SK-N-SH treated with all-trans-retinoic acid at 6 μM for 48 hours (cell line): Measurements from ENCODE around the gene LAMA3.

Source experiments
- ATAC-seq: fragments of 200-7000 bp; cut with Tn5 transposase; 3 replicates; pipeline ENCODE4 v1.9.1; 2020; ENCODE audit warnings: mild to moderate bottlenecking, moderate library complexity
- ARNTL ChIP-seq: fragments of 450-650 bp; formaldehyde crosslinking; IDR thresholded peaks from 2 replicates; pipeline ENCODE4 v1.5.0; 2020; ENCODE audit warnings: low read depth, mild to moderate bottlenecking, moderate library complexity, borderline replicate concordance
- BACH2 ChIP-seq: fragments of 250-450 bp; sonication (Bioruptor Pico); IDR thresholded peaks from 2 replicates; pipeline ENCODE4 v1.9.0; 2021; ENCODE audit warnings: mild to moderate bottlenecking, borderline replicate concordance
- CREB5 ChIP-seq: fragments of 250-450 bp; sonication (Bioruptor Pico); IDR thresholded peaks from 2 replicates; pipeline ENCODE4 v1.5.1; 2020; ENCODE audit warnings: low read depth, mild to moderate bottlenecking, moderate library complexity
- CSDC2 ChIP-seq: fragments of 250-450 bp; sonication (Bioruptor Pico); IDR thresholded peaks from 2 replicates; pipeline ENCODE4 v1.5.0; 2020; ENCODE audit warnings: mild to moderate bottlenecking, moderate library complexity
- ESRRG ChIP-seq: fragments of 250-450 bp; sonication (Bioruptor Pico); IDR thresholded peaks from 2 replicates; pipeline ENCODE4 v1.6.1; 2021; ENCODE audit warnings: mild to moderate bottlenecking
- GLIS3 ChIP-seq: fragments of 250-450 bp; sonication (Bioruptor Pico); IDR thresholded peaks from 2 replicates; pipeline ENCODE4 v1.5.0; 2020; ENCODE audit warnings: mild to moderate bottlenecking, moderate library complexity
- ISL1 ChIP-seq: fragments of 250-450 bp; sonication (Bioruptor Pico); IDR thresholded peaks from 2 replicates; pipeline ENCODE4 v2.1.2; 2022; ENCODE audit warnings: mild to moderate bottlenecking, moderate library complexity
- OSR1 ChIP-seq: fragments of 250-450 bp; sonication (Bioruptor Pico); IDR thresholded peaks from 2 replicates; pipeline ENCODE4 v1.8.0; 2022; ENCODE audit warnings: moderate library complexity, mild to moderate bottlenecking, inconsistent platforms
- PATZ1 ChIP-seq: fragments of 250-450 bp; sonication (Bioruptor Pico); IDR thresholded peaks from 2 replicates; pipeline ENCODE4 v1.8.0; 2020; ENCODE audit warnings: mild to moderate bottlenecking, moderate library complexity, borderline replicate concordance
- PPARA ChIP-seq: fragments of 250-450 bp; sonication (Bioruptor Pico); IDR thresholded peaks from 2 replicates; pipeline ENCODE4 v1.5.0; 2020; ENCODE audit warnings: mild to moderate bottlenecking, borderline replicate concordance
- RARB ChIP-seq: fragments of 250-450 bp; sonication (Bioruptor Pico); IDR thresholded peaks from 2 replicates; pipeline ENCODE4 v1.8.0; 2021; ENCODE audit warnings: mild to moderate bottlenecking, moderate library complexity
- SNAI2 ChIP-seq: fragments of 250-450 bp; sonication (Bioruptor Pico); IDR thresholded peaks from 2 replicates; pipeline ENCODE4 v1.5.0; 2020; ENCODE audit warnings: mild to moderate bottlenecking, moderate library complexity
- TCF4 ChIP-seq: fragments of 250-450 bp; sonication (Bioruptor Pico); IDR thresholded peaks from 2 replicates; pipeline ENCODE4 v1.8.0; 2021; ENCODE audit warnings: mild to moderate bottlenecking, moderate library complexity, borderline replicate concordance
- TOX ChIP-seq: fragments of 250-450 bp; sonication (Bioruptor Pico); IDR thresholded peaks from 2 replicates; pipeline ENCODE4 v1.8.0; 2021; ENCODE audit warnings: mild to moderate bottlenecking, moderate library complexity, borderline replicate concordance
- TSHZ2 ChIP-seq: fragments of 250-450 bp; sonication (Bioruptor Pico); IDR thresholded peaks from 2 replicates; pipeline ENCODE4 v1.5.0; 2020; ENCODE audit warnings: mild to moderate bottlenecking, moderate library complexity
- ZC3H10 ChIP-seq: fragments of 250-450 bp; sonication (Bioruptor Pico); IDR thresholded peaks from 2 replicates; pipeline ENCODE4 v1.5.1; 2021; ENCODE audit warnings: mild to moderate bottlenecking, moderate library complexity
- ZFP3 ChIP-seq: fragments of 250-450 bp; sonication (Bioruptor Pico); IDR thresholded peaks from 2 replicates; pipeline ENCODE4 v1.5.0; 2020; ENCODE audit warnings: mild to moderate bottlenecking, moderate library complexity
- ZFP30 ChIP-seq: fragments of 450-650 bp; formaldehyde crosslinking; IDR thresholded peaks from 2 replicates; pipeline ENCODE4 v1.5.0; 2022; ENCODE audit warnings: mild to moderate bottlenecking, moderate library complexity
- ZNF565 ChIP-seq: fragments of 450-650 bp; formaldehyde crosslinking; conservative IDR thresholded peaks from 2 replicates; pipeline ENCODE4 v1.5.0; 2020; ENCODE audit warnings: low read depth, mild to moderate bottlenecking, moderate library complexity
- ZNF70 ChIP-seq: fragments of 450-650 bp; formaldehyde crosslinking; IDR thresholded peaks from 2 replicates; pipeline ENCODE4 v1.5.0; 2020; ENCODE audit warnings: mild to moderate bottlenecking, moderate library complexity
- ZNF8 ChIP-seq: fragments of 450-650 bp; formaldehyde crosslinking; IDR thresholded peaks from 2 replicates; pipeline ENCODE4 v1.5.0; 2020; ENCODE audit warnings: mild to moderate bottlenecking, moderate library complexity
- TF ChIP-seq, protein P1 (sequence below): fragments of 250-450 bp; sonication (Bioruptor Pico); IDR thresholded peaks from 2 replicates; pipeline ENCODE4 v1.5.1; 2021; ENCODE audit warnings: mild to moderate bottlenecking, moderate library complexity

LAMA3 gene

GRCh38 chr18:23916338-23916737, 227.1 kb downstream of the LAMA3 start:
- no peak for TF ChIP-seq RARB (CRISPR knock-in tag)
- TF ChIP-seq ARNTL (CRISPR knock-in tag), result no peak
- no peak for TF ChIP-seq ZNF70 (CRISPR knock-in tag)
- TF ChIP-seq PPARA, result no peak
- peak; percentile 65 for TF ChIP-seq ISL1 (CRISPR knock-in tag)
- TF ChIP-seq, protein P1, sequence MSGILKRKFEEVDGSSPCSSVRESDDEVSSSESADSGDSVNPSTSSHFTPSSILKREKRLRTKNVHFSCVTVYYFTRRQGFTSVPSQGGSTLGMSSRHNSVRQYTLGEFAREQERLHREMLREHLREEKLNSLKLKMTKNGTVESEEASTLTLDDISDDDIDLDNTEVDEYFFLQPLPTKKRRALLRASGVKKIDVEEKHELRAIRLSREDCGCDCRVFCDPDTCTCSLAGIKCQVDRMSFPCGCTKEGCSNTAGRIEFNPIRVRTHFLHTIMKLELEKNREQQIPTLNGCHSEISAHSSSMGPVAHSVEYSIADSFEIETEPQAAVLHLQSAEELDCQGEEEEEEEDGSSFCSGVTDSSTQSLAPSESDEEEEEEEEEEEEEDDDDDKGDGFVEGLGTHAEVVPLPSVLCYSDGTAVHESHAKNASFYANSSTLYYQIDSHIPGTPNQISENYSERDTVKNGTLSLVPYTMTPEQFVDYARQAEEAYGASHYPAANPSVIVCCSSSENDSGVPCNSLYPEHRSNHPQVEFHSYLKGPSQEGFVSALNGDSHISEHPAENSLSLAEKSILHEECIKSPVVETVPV, result no peak
- no peak for TF ChIP-seq ZFP30 (CRISPR knock-in tag)
- TF ChIP-seq ESRRG, result no peak
- TF ChIP-seq PATZ1 (CRISPR knock-in tag), result no peak
- no peak for TF ChIP-seq BACH2
- TF ChIP-seq ZNF565, result no peak
- no peak for TF ChIP-seq ZNF8 (CRISPR knock-in tag)
- TF ChIP-seq TCF4 (CRISPR knock-in tag), result no peak
- TF ChIP-seq ZFP3 (CRISPR knock-in tag), result no peak
- 0 out of 2 replicates have a peak, but pooled peaks have one; percentile 49 for TF ChIP-seq GLIS3
- no peak for TF ChIP-seq CREB5 (CRISPR knock-in tag)
- TF ChIP-seq SNAI2, result no peak
- TF ChIP-seq, all 23 proteins: peak for 2
- ATAC-seq, result peak; percentile 83

DNA sequence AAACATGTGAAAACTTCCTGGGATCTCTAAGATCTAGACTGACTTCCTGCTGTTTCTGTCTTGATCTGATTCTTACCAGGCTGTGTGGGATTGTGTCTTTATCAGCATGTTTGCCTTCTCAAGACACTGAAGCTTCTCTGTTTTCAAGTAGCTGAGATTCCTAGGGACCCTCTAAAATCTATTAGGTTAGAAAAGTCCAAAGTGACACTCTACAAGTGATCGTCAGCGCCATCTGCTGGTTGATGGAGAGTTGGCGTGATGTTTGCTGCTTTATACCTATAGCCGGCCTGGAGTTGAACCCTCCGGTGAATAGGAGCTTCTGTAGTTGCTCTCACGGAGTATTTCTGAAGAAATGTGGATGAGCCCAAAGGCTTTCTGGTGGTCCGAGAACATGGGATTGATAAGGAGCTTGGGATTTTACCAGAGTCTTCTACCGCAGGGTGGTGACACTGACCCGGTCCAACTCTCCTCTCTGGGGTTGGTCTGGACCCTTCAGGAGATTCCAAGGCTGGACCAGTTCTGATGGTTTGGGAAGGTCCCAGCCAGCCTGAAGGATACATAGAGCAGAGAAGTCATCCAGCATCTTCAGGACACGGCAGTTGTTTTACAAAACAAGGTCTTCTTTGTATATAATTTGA, 229.3 kb downstream of the LAMA3 start:
- TF ChIP-seq PATZ1 (CRISPR knock-in tag), result no peak
- no peak for TF ChIP-seq CREB5 (CRISPR knock-in tag)
- no peak for TF ChIP-seq ZFP3 (CRISPR knock-in tag)
- no peak for TF ChIP-seq TSHZ2 (CRISPR knock-in tag)
- no peak for TF ChIP-seq GLIS3
- no peak for TF ChIP-seq OSR1 (CRISPR knock-in tag)
- no peak for TF ChIP-seq ESRRG
- TF ChIP-seq BACH2, result no peak
- peak; percentile 75 for ATAC-seq

DNA sequence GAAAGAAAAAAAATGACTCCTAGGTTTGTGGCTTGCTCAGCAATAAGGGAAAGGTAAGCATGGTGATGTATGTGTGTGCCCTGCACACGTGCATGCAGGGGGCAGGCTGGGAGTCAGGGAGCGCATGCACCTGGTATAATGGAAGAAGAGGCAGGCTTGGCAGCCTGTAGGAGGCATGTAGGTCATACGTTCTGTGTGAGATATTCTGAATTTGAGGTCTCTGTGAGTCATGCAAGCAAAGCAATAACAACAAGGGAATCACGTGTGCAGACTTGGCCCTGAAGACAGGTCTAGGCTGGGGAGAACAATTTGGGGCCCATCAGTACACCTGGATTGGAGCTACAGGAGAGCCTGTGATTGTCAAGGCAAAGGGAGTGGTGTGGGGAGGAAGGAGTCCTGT, 230.8 kb downstream of the LAMA3 start:
- no peak for ATAC-seq
- TF ChIP-seq TOX (CRISPR knock-in tag) (no peak), GLIS3 (no peak), TSHZ2 (CRISPR knock-in tag) (no peak), ISL1 (CRISPR knock-in tag) (no peak), PPARA (no peak), OSR1 (CRISPR knock-in tag) (no peak), ZC3H10 (no peak), ZFP30 (CRISPR knock-in tag) (no peak), PATZ1 (CRISPR knock-in tag) (no peak), CSDC2 (no peak), TCF4 (CRISPR knock-in tag) (no peak), RARB (CRISPR knock-in tag) (no peak)
- TF ChIP-seq, all 23 proteins: peak for 0
